ENCODE results near the gene SLC24A3.

Gene SLC24A3

GRCh38 chr20:19544684-19545083 lies 332.2 kb downstream of the SLC24A3 start:
- Histone ChIP-seq H3K4me3 (ENCODE audit: low read length) (no peak overlapping the region), H3K4me2 (ENCODE audit: low read length) (no peak overlapping the region), H3K9me3 (ENCODE audit: insufficient read depth, low read length) (no peaks in the 10 kb centered on the region), H4K20me1 (ENCODE audit: insufficient read depth, low read length) (no peaks in the 10 kb centered on the region), H3K4me1 (ENCODE audit: low read length) (peaks cover 10% of the 10 kb centered on the region), H3K27me3 (ENCODE audit: low read depth, low read length) (peaks cover 4% of the 10 kb centered on the region; the same call in 1 of the 2 replicates), H3K9ac (ENCODE audit: low read length) (no peak overlapping the region), H3K36me3 (replicated peaks; ENCODE audit: low read depth, low read length) (no peaks in the 10 kb centered on the region), H2AFZ (ENCODE audit: low read depth, low read length) (no peak overlapping the region), H3K79me2 (ENCODE audit: low read length) (no peaks in the 10 kb centered on the region), H3K27ac (ENCODE audit: low read length) (no peak overlapping the region)
- no peak for TF ChIP-seq EZH2phosphoT487 (IDR thresholded peaks at IDR 0.05; ENCODE audit: low read depth)
- TF ChIP-seq, protein P1, sequence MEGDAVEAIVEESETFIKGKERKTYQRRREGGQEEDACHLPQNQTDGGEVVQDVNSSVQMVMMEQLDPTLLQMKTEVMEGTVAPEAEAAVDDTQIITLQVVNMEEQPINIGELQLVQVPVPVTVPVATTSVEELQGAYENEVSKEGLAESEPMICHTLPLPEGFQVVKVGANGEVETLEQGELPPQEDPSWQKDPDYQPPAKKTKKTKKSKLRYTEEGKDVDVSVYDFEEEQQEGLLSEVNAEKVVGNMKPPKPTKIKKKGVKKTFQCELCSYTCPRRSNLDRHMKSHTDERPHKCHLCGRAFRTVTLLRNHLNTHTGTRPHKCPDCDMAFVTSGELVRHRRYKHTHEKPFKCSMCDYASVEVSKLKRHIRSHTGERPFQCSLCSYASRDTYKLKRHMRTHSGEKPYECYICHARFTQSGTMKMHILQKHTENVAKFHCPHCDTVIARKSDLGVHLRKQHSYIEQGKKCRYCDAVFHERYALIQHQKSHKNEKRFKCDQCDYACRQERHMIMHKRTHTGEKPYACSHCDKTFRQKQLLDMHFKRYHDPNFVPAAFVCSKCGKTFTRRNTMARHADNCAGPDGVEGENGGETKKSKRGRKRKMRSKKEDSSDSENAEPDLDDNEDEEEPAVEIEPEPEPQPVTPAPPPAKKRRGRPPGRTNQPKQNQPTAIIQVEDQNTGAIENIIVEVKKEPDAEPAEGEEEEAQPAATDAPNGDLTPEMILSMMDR (IDR thresholded peaks at IDR 0.05; ENCODE audit: low read depth, low read length): no peak

- no peak overlapping the region for H3K27ac ChIP-seq (ENCODE audit: low read length)
- no peak for TF ChIP-seq EZH2phosphoT487 (IDR thresholded peaks at IDR 0.05; ENCODE audit: low read depth)
- TF ChIP-seq, protein P1 (IDR thresholded peaks at IDR 0.05; ENCODE audit: low read depth, low read length): no peak
- no peak overlapping the region for H3K4me2 ChIP-seq (ENCODE audit: low read length)
- no peaks in the 10 kb centered on the region for H3K36me3 ChIP-seq (replicated peaks; ENCODE audit: low read depth, low read length)
- no peak overlapping the region for H3K9ac ChIP-seq (ENCODE audit: low read length)
- H3K79me2 ChIP-seq (ENCODE audit: low read length): no peaks in the 10 kb centered on the region
- peaks cover 11% of the 10 kb centered on the region for H3K4me1 ChIP-seq (ENCODE audit: low read length)
- no peak overlapping the region for H3K4me3 ChIP-seq (ENCODE audit: low read length)
- no peaks in the 10 kb centered on the region for H3K9me3 ChIP-seq (ENCODE audit: insufficient read depth, low read length)
- H3K27me3 ChIP-seq (ENCODE audit: low read depth, low read length): no peaks in the 10 kb centered on the region
- H2AFZ ChIP-seq (ENCODE audit: low read depth, low read length): no peak overlapping the region
- H4K20me1 ChIP-seq (ENCODE audit: insufficient read depth, low read length): no peaks in the 10 kb centered on the region
Observed at GRCh38 chr20:19546648-19547047, 334.2 kb downstream of the SLC24A3 start.

DNA sequence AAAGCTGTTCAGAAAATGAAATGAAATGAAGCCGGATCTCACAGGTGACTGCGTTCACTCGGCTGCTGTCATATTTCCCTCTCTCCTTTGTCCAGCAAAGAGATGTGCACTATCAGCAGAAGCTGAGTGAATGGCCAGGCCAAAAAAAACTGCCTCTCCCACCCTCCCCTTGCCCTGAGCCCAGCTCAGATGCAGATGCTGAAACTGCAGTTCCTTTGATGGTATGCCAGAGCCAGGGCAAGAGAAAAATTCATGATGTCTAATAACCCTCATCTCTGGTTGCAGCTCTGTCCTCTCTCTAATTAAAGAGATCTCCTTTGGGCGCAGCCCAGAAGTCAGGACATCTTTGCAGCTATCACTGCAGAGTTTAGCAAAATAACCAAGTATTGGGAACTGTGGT lies 335.1 kb downstream of the SLC24A3 start:
- Histone ChIP-seq H3K27ac (ENCODE audit: low read length) (no peak overlapping the region), H3K9me3 (ENCODE audit: insufficient read depth, low read length) (no peaks in the 10 kb centered on the region), H3K36me3 (replicated peaks; ENCODE audit: low read depth, low read length) (no peaks in the 10 kb centered on the region), H3K79me2 (ENCODE audit: low read length) (no peaks in the 10 kb centered on the region), H3K4me3 (ENCODE audit: low read length) (no peak overlapping the region), H3K4me1 (ENCODE audit: low read length) (peaks cover 11% of the 10 kb centered on the region), H3K4me2 (ENCODE audit: low read length) (no peak overlapping the region), H2AFZ (ENCODE audit: low read depth, low read length) (no peak overlapping the region), H3K27me3 (ENCODE audit: low read depth, low read length) (no peaks in the 10 kb centered on the region), H3K9ac (ENCODE audit: low read length) (no peak overlapping the region), H4K20me1 (ENCODE audit: insufficient read depth, low read length) (no peaks in the 10 kb centered on the region)
- TF ChIP-seq, protein P1 (IDR thresholded peaks at IDR 0.05; ENCODE audit: low read depth, low read length): no peak
- no peak for TF ChIP-seq EZH2phosphoT487 (IDR thresholded peaks at IDR 0.05; ENCODE audit: low read depth)

DNA sequence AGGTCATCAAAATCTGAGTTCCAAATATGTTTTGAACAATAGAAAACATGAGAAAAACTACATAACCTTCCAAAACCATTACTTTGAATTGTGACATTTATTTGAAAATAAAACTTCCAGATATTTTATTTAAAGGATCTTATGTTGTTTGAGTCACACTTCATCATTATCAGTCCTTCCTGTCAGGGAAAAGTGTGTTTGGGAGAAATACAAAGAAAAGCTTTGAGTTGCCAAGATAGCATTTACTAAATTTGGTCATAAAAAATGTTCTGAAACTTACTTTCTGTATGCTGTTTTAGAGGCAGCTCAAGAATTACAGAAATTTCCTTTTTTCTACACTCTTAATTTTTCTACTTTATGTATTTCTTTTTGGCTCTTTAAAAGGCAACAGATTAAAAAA lies 337.5 kb downstream of the SLC24A3 start:
- Histone ChIP-seq H4K20me1 (ENCODE audit: insufficient read depth, low read length) (no peaks in the 10 kb centered on the region), H3K9ac (ENCODE audit: low read length) (no peak overlapping the region), H3K4me2 (ENCODE audit: low read length) (no peak overlapping the region), H3K36me3 (replicated peaks; ENCODE audit: low read depth, low read length) (no peaks in the 10 kb centered on the region), H3K79me2 (ENCODE audit: low read length) (no peaks in the 10 kb centered on the region), H3K4me3 (ENCODE audit: low read length) (no peak overlapping the region), H3K27me3 (ENCODE audit: low read depth, low read length) (no peaks in the 10 kb centered on the region), H3K4me1 (ENCODE audit: low read length) (peaks cover 22% of the 10 kb centered on the region), H3K27ac (ENCODE audit: low read length) (no peak overlapping the region), H2AFZ (ENCODE audit: low read depth, low read length) (no peak overlapping the region), H3K9me3 (ENCODE audit: insufficient read depth, low read length) (no peaks in the 10 kb centered on the region)
- no peak for TF ChIP-seq EZH2phosphoT487 (IDR thresholded peaks at IDR 0.05; ENCODE audit: low read depth)
- TF ChIP-seq, protein P1 (IDR thresholded peaks at IDR 0.05; ENCODE audit: low read depth, low read length): no peak
